Adrenal gland (tissue), 5 donors: ENCODE measurements around the gene MDM2.

ENCODE experiments used
- CTCF ChIP-seq, 6 experiments: fragments of 450-650 bp in 4 of 6; fragments of 200-600 bp in 2 of 6; sonication (generic) in 1 of 6; IDR thresholded peaks; 1 replicate in 5 of 6; 2 replicates in 1 of 6; pipeline versions ENCODE4 v1.5.1 to v1.8.0; 2016 to 2021; ENCODE audit warnings: antibody characterized with exemption in 6 of 6, mild to moderate bottlenecking in 2 of 6, moderate library complexity in 1 of 6
- POLR2A ChIP-seq, 2 donors: fragments of 450-650 bp; IDR thresholded peaks; one replicate each; pipeline ENCODE4 v1.6.1; 2017; ENCODE audit warnings: antibody characterized with exemption in 2 of 2, mild to moderate bottlenecking in 2 of 2, moderate library complexity in 1 of 2
- donor health status: DM: no; HTN: no; CAD: no.

GRCh38 chr12:68880660-68881325 lies 72.8 kb downstream of the MDM2 start:
- TF ChIP-seq CTCF (IDR thresholded peaks at IDR 0.05) (no peak), POLR2A (IDR thresholded peaks at IDR 0.05) (no peak)
